Retinal pigment epithelial cell (primary cell): ENCODE measurements around the gene FRY.

Experiments used
- DNase-seq: peaks from one replicate; pipeline ENCODE4 v3.0.0-alpha.2; 2010; ENCODE audit warnings: low read depth
- H3K4me3 ChIP-seq: 2 replicates; pipeline ENCODE4 v1.5.1; 2011; ENCODE audit warnings: mild to moderate bottlenecking, low read length, control low read depth, moderate library complexity
- TF ChIP-seq, protein P1 (sequence below): conservative IDR thresholded peaks from 2 replicates; pipeline ENCODE4 v1.5.1; 2011; ENCODE audit warnings: low read depth, low read length, control low read depth, inconsistent platforms

The FRY gene

DNA sequence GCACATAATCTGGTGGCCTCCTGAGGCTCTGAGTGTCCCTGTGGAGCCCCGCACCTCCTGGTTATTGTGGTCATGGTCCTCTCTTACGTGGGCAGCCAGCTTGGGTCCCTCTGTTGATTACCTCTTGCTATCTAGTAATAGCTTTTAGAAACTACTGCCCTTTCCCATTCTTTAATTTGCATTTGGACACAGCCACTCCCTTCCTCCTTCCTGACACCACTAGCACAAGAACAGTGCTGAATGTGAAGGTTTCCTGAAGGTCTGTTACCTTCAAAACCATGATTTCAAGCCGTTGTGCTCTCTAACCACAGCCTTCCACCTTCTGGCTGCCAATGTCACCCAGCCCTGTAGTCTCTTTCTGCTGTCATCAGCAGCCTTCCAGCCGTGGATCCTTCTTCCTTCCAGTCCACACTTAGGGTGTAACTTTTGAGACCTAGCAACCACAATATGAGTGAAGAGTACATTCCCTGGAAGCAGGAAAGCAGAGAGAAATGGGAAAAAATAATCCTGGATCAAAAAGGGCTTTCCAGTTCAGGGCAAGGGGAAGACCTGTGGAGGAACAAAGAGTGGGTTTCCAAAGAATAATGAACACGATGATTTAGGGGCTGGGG is 130.9 kb downstream of the FRY start:
- no peak for DNase-seq
- no peak overlapping the region for H3K4me3 ChIP-seq
- TF ChIP-seq, protein P1, sequence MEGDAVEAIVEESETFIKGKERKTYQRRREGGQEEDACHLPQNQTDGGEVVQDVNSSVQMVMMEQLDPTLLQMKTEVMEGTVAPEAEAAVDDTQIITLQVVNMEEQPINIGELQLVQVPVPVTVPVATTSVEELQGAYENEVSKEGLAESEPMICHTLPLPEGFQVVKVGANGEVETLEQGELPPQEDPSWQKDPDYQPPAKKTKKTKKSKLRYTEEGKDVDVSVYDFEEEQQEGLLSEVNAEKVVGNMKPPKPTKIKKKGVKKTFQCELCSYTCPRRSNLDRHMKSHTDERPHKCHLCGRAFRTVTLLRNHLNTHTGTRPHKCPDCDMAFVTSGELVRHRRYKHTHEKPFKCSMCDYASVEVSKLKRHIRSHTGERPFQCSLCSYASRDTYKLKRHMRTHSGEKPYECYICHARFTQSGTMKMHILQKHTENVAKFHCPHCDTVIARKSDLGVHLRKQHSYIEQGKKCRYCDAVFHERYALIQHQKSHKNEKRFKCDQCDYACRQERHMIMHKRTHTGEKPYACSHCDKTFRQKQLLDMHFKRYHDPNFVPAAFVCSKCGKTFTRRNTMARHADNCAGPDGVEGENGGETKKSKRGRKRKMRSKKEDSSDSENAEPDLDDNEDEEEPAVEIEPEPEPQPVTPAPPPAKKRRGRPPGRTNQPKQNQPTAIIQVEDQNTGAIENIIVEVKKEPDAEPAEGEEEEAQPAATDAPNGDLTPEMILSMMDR: no peak

DNA sequence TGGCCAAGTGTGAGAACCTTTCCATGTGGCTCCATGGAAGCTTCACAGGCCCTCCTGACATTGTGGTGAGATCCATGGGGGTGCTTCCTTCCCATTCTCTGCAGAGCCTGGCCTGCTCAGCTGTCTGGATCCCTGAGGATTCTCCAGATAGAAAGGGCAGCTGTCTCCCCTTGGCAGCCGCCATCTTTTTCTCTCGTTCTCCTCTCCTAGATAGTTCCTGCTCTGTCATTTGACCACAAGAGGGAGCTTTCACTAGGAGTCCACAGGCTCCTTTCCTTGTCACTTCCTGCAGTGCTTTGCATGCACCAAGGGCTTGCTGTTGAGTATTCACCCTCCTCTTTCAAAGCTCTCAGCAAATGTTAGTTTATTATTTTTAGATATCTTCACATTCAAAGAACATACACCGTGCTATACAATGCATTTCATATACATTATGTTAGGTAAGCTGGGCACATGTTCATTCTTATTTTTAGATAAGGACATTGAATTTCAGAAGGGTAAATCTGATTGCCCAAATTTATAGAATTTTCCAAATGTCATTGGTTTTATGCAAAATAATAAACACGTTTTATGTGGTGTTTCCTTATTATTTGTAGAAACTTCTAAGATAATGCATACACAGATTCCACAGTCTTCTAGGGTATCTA is 133.2 kb downstream of the FRY start:
- TF ChIP-seq, protein P1: peak; percentile 71
- no peak for DNase-seq
- no peak overlapping the region for H3K4me3 ChIP-seq

DNA sequence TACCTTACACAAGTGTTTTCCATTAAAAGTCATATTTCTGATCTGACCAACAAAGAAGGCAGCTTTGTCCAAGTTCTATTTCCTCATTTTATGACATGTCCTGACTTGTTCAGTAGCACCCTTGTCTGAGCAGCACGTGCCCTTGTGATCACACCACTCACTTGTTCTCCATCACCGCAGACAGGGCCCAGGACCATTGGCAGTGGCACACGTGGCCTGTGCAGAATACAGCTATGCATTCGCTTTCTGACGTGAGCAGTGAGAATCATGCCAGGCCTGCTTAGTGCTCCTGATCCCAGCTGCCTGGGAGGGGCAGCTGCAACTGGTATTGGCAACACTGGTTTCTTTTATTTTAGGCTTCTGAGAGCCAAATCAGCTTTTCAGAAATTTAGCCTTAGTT is 134.2 kb downstream of the FRY start:
- TF ChIP-seq, protein P1: no peak
- H3K4me3 ChIP-seq: no peak overlapping the region
- no peak for DNase-seq

DNA sequence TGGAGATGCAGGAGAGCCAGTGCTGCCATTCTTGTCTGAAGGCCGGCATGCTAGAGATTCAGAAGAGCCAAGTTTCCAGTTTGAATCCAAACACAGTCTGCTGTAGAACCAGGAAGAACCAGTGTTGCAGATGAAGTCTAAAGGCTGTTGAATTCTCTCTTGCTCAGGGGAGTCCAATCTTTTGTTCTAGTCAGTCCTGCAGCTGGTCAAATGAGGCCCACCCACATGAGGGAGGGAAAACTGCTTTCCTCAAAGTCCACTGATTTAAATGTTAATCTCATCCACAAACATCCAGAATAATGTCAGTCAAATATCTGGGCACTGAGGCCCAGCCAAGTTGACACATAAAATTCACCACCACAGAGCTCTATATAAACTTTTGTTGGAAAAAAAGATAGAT is 136.6 kb downstream of the FRY start:
- TF ChIP-seq, protein P1: no peak
- DNase-seq: no peak

DNA sequence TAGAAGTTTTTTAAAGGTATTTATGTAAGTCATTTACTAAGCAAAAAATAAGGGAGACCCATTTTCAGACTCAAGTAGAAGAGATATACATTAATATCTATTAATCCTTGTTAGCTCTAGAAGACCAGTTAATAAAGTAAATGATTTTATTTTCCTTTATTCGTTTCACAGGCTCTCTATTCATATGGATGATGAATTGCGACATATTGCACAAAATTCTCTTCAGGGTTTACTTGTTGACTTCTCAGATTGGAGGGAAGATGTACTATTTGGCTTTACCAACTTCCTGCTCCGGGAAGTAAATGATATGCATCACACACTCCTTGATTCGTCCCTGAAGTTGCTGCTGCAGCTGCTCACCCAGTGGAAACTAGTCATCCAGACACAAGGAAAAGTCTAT is 139.3 kb downstream of the FRY start:
- TF ChIP-seq, protein P1: no peak
- DNase-seq: no peak

More for the DNA sequence above, 136.6 kb downstream of the FRY start:
- no peak overlapping the region for H3K4me3 ChIP-seq

DNA sequence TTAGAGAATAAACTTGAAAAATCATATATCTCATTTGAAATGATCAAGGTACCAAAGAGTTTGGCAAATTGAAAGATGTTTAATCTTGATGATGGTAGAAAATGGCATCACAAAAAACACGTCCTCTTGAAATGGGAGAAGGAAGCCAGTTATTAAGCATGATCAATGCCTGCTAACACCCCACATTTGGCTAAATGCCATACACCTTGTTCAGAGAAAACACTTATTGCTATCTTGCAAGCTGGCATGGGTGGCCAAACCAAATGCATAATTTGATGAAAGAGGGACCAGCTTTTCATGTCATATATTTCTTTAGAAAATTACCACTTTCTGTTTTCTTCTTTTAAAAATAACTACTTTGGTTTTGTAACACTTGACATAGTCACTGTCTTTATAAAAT is 142.3 kb downstream of the FRY start:
- TF ChIP-seq, protein P1: no peak
- H3K4me3 ChIP-seq: no peak overlapping the region
- no peak for DNase-seq

More for the DNA sequence above, 139.3 kb downstream of the FRY start:
- H3K4me3 ChIP-seq: no peak overlapping the region

DNA sequence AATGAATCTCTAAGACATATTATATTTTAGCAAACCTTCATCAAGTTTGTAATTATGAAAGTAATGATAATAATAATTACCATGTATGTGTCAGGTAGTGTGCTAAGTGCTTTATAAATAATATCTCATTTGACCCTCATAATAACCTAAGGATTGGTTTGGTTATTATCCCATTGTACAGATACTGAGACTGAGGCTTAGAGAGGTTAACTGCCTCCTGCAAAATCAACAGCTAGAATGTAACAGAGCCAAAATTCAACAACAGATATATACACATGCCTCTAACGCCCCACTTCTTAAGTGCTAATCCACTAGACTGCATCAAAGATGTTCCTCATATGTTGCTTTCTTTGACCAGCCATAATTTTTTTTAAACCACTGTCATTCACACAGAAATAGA is 142.8 kb downstream of the FRY start:
- DNase-seq: no peak
- H3K4me3 ChIP-seq: no peak overlapping the region
- TF ChIP-seq, protein P1: no peak
